GM21367 (cell line): ENCODE results near the gene DNAJC11.
"Not testable (repeated sequence)": the region's sequence is repeated elsewhere in the genome, so short reads cannot be mapped to it uniquely, and the experiment has no call there.

Experiments used
- ATAC-seq: cut with Tn5 transposase; IDR thresholded peaks from one replicate; pipeline ENCODE4 v1.9.1; 2021; ENCODE audit not compliant: unreplicated experiment

The DNAJC11 gene

GRCh38 chr1:6699915-6700314 lies 1.7 kb downstream of the DNAJC11 start:
- not testable (repeated sequence) for ATAC-seq

- no peak for ATAC-seq
Measured at GRCh38 chr1:6695868-6696267, 5.7 kb downstream of the DNAJC11 start.

- no peak for ATAC-seq
Measured at GRCh38 chr1:6694121-6694713, 7.4 kb downstream of the DNAJC11 start.

- no peak for ATAC-seq
Measured at GRCh38 chr1:6692956-6693355, 8.7 kb downstream of the DNAJC11 start.

GRCh38 chr1:6691507-6691906 lies 10.1 kb downstream of the DNAJC11 start:
- no peak for ATAC-seq

- ATAC-seq = no peak
Measured at GRCh38 chr1:6690186-6690585, 11.4 kb downstream of the DNAJC11 start.

- no peak for ATAC-seq
Measured at GRCh38 chr1:6688757-6689156, 12.9 kb downstream of the DNAJC11 start.

GRCh38 chr1:6688001-6688400 lies 13.6 kb downstream of the DNAJC11 start:
- ATAC-seq = no peak

- no peak for ATAC-seq
Measured at GRCh38 chr1:6686294-6686693, 15.3 kb downstream of the DNAJC11 start.

GRCh38 chr1:6685381-6685780 lies 16.2 kb downstream of the DNAJC11 start:
- no peak for ATAC-seq

GRCh38 chr1:6683434-6683833 lies 18.2 kb downstream of the DNAJC11 start:
- no peak for ATAC-seq

GRCh38 chr1:6675941-6676340 lies 25.7 kb downstream of the DNAJC11 start:
- no peak for ATAC-seq

GRCh38 chr1:6674771-6675170 lies 26.8 kb downstream of the DNAJC11 start:
- ATAC-seq = no peak

GRCh38 chr1:6673816-6674398 lies 27.7 kb downstream of the DNAJC11 start:
- ATAC-seq = no peak

GRCh38 chr1:6672558-6672957 lies 29.1 kb downstream of the DNAJC11 start:
- no peak for ATAC-seq

GRCh38 chr1:6668503-6668902 lies 33.1 kb downstream of the DNAJC11 start:
- ATAC-seq = no peak

GRCh38 chr1:6667139-6667538 lies 34.5 kb downstream of the DNAJC11 start:
- ATAC-seq = no peak

GRCh38 chr1:6666696-6667095 lies 34.9 kb downstream of the DNAJC11 start:
- no peak for ATAC-seq

- not testable (repeated sequence) for ATAC-seq
Measured at GRCh38 chr1:6662468-6662867, 39.1 kb downstream of the DNAJC11 start.

GRCh38 chr1:6660415-6661049 lies 41.1 kb downstream of the DNAJC11 start:
- no peak for ATAC-seq

GRCh38 chr1:6658359-6659060 lies 43.1 kb downstream of the DNAJC11 start:
- ATAC-seq = no peak

GRCh38 chr1:6657138-6657537 lies 44.5 kb downstream of the DNAJC11 start:
- no peak for ATAC-seq
